ENCODE measurements around the gene CAPN5. TPM values are rescaled to one million over a fixed set of nuclear protein-coding genes. Genes with fewer than 3 reads are reported as not detected.

CAPN5 gene
- total and polyA plus RNA-seq, 2 of the 8 experiments (the other 6 are each of a cell fraction or from before 2014, with no cell fraction given): 21.5 to 22.4 TPM

DNA sequence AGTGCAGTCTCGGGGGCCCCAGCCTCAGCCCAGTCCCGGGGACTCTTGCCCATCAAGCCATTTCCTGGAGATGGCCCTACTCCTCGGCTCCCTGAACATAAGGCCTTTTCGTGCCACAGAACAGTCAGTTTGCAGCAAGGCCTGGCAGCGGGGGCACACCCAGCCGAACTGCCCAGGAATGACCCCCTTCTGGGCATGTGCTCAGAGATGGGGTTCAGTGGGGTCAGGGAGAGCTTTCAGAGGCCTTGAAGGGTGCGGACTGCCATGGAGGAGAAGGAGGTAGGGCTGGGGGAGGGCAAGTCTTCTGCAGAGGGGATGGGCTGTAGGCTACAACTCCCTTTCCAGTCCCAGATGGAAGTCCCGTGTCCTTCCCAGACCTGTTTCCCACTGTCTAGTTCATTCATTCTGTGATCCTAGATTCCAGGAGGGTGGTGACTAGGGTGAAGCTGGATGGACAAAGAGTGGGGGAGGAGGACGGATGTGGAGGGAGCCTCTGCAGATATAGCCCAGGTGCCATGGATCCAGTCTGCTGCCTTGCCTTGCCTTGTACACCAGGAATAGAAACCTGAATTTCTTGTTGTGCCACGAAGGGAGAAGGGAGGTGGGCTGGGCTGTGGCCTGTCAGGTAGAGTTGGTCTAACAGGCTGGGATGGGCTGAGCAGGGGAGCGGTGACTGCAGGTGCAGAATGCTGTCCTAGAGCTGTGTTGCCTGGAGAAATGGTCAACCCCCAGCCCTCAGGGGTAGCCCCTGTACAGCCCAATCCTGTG is 21.6 kb downstream of the CAPN5 start:
- H3K4me2 ChIP-seq (ENCODE audit: insufficient read depth in 1 of 2, low read depth in 2 of 2, low read length in 2 of 2): no peak overlapping the region
- peaks cover 3 to 4% of the 10 kb centered on the region in 2 experiments for H4K20me1 ChIP-seq (replicated peaks in 1 of 2; ENCODE audit: control insufficient read depth in 1 of 2, insufficient read depth in 2 of 2, low read length in 2 of 2)
- no peak overlapping the region for H4K91ac ChIP-seq (replicated peaks; ENCODE audit: insufficient read length, low read length)
- no peak overlapping the region for H3K23ac ChIP-seq (ENCODE audit: insufficient read length)
- 76% methylated on average over 11 of the region's 11 CpGs; no CpG with 5 or more reads in 1 of the 2 experiments for WGBS, 2 experiments (ENCODE audit: extremely low coverage in 1 of 2, insufficient coverage in 1 of 2, insufficient read length in 1 of 2, insufficient replicate concordance in 2 of 2, low coverage in 1 of 2, low lambda C conversion rate in 2 of 2, missing lambda C conversion rate in 1 of 2)
- no peak overlapping the region for H3K14ac ChIP-seq (ENCODE audit: insufficient read length)
- H3K36me3 ChIP-seq (ENCODE audit: control insufficient read depth in 2 of 4, insufficient read depth in 4 of 4, low read length in 3 of 4): no peaks in the 10 kb centered on the region
- H3K79me2 ChIP-seq (ENCODE audit: control insufficient read depth in 1 of 2, insufficient read depth in 2 of 2, low read length in 2 of 2): no peaks in the 10 kb centered on the region
- no peak for TF ChIP-seq POLR2AphosphoS5 (IDR thresholded peaks at IDR 0.05; ENCODE audit: low read depth, low read length)
- no peak for TF ChIP-seq CBX5 (IDR thresholded peaks at IDR 0.05; ENCODE audit: low read depth, low read length)
- TF ChIP-seq ATF3 (IDR thresholded peaks at IDR 0.05; ENCODE audit: insufficient read depth, low read depth, low read length): no peak
- TF ChIP-seq SP1 (IDR thresholded peaks at IDR 0.05; ENCODE audit: low read depth, low read length): no peak
- TF ChIP-seq POLR2A (IDR thresholded peaks at IDR 0.05; ENCODE audit: control extremely low read depth in 1 of 2, low read depth in 2 of 2, low read length in 2 of 2): no peak
- no peak for TF ChIP-seq JUND (IDR thresholded peaks at IDR 0.05; ENCODE audit: low read length)
- no peak for TF ChIP-seq TCF12 (IDR thresholded peaks at IDR 0.05; ENCODE audit: low read depth, low read length)
- no peak for TF ChIP-seq FOSL1 (IDR thresholded peaks at IDR 0.05; ENCODE audit: insufficient read depth, low read depth, low read length)
- TF ChIP-seq SUZ12 (IDR thresholded peaks at IDR 0.05; ENCODE audit: low read length): no peak
- no peak for TF ChIP-seq CREB1 (IDR thresholded peaks at IDR 0.05)
- TF ChIP-seq POU5F1 (IDR thresholded peaks at IDR 0.05; ENCODE audit: low read depth, low read length): no peak
- no peak for TF ChIP-seq HDAC6 (IDR thresholded peaks at IDR 0.05; ENCODE audit: low read depth, low read length)
- no peaks in the 10 kb centered on the region for H3K27me3 ChIP-seq (replicated peaks in 1 of 4; ENCODE audit: control insufficient read depth in 3 of 4, extremely low read depth in 1 of 4, insufficient read depth in 3 of 4, low read length in 3 of 4)
- no peak overlapping the region for H3K4ac ChIP-seq (replicated peaks; ENCODE audit: insufficient read length, low read depth, low read length)
- no peak overlapping the region for H4K8ac ChIP-seq (ENCODE audit: extremely low read depth, insufficient read depth, low read length)
- no peak overlapping the region for H4K5ac ChIP-seq (ENCODE audit: insufficient read length, low read depth, low read length)
- H3K23me2 ChIP-seq (ENCODE audit: low read depth, low read length): no peaks in the 10 kb centered on the region
- H3K18ac ChIP-seq (ENCODE audit: extremely low read depth, low read length): no peak overlapping the region
- H2BK15ac ChIP-seq (ENCODE audit: low read length): no peak overlapping the region
- H2AFZ ChIP-seq (ENCODE audit: low read length): no peak overlapping the region
- ChIA-PET CTCF (ENCODE audit: partially characterized antibody) (interaction anchor here (0.9 to 11.6 kb wide), 7 partner anchors 8 to 222 kb away, joined by 4 to 297 read pairs (median 63); partner anchors contain the start of gene OMP), POLR2A (ENCODE audit: partially characterized antibody) (no interaction called here)
- H2BK20ac ChIP-seq (ENCODE audit: low read length): no peak overlapping the region
- no peaks in the 10 kb centered on the region for H3K79me1 ChIP-seq (ENCODE audit: low read depth, low read length)
- no peak overlapping the region for H3K9ac ChIP-seq (replicated peaks in 1 of 4; ENCODE audit: extremely low read depth in 1 of 4, low read depth in 3 of 4, low read length in 3 of 4)
- H2BK12ac ChIP-seq (ENCODE audit: low read depth, low read length): no peak overlapping the region
- no peak overlapping the region for H2BK120ac ChIP-seq (replicated peaks; ENCODE audit: low read depth, low read length)
- no peak overlapping the region for H2AK5ac ChIP-seq (ENCODE audit: low read depth, low read length)
- DNase-seq (ENCODE audit: low read depth in 1 of 2, low spot score in 2 of 2) (no peak), FAIRE-seq (no peak)
- no peak overlapping the region for H2BK5ac ChIP-seq (ENCODE audit: low read depth, low read length)
- no peak overlapping the region for H3K56ac ChIP-seq (replicated peaks; ENCODE audit: insufficient read length, low read depth, low read length)
- peaks cover 0 to 8% (median 2%) of the 10 kb centered on the region in 4 experiments; a peak in 3 of 7 replicates for H3K4me1 ChIP-seq (replicated peaks in 1 of 4; ENCODE audit: control insufficient read depth in 3 of 4, insufficient read depth in 4 of 4, low read length in 3 of 4)
- no peak overlapping the region for H3K4me3 ChIP-seq (ENCODE audit: extremely low read depth in 1 of 4, insufficient read depth in 2 of 4, low read depth in 3 of 4, low read length in 4 of 4)
- H3K9me3 ChIP-seq (ENCODE audit: insufficient read depth in 2 of 2, low read depth in 1 of 2, low read length in 1 of 2): no peaks in the 10 kb centered on the region
- no peak overlapping the region for H3K27ac ChIP-seq (ENCODE audit: low read depth, low read length)
